Calu3 (cell line): Measurements from ENCODE around the gene TRAIP. TPM values are rescaled to one million over a fixed set of nuclear protein-coding genes. Genes with fewer than 3 reads are reported as not detected.

ENCODE experiments used
- BruUV-seq: library from RNA; stranded (reverse); fragments of 400-500 nt; replicated peaks from 2 replicates; lab custom pipeline; 2021; lab: Mats Ljungman, UMichigan
- CTCF ChIA-PET: fragments of 300-600 bp; sonication (Branson Sonifier 250); formaldehyde crosslinking; loops from one replicate; lab custom pipeline; 2022; ENCODE audit warnings: antibody characterized with exemption; lab: Charles Lee
- DNase-seq: peaks from one replicate; pipeline ENCODE4 v3.0.0; 2022
- H3K27ac Mint-ChIP-seq: one replicate; pipeline ENCODE4 v1.8.0; 2022; ENCODE audit warnings: mixed read lengths; ENCODE audit not compliant: unreplicated experiment
- H3K27me3 Mint-ChIP-seq: one replicate; pipeline ENCODE4 v1.8.0; 2022; ENCODE audit warnings: mixed read lengths; ENCODE audit not compliant: unreplicated experiment
- H3K36me3 Mint-ChIP-seq: one replicate; pipeline ENCODE4 v1.8.0; 2022; ENCODE audit warnings: mild to moderate bottlenecking, moderate library complexity, mixed read lengths; ENCODE audit not compliant: insufficient read depth, unreplicated experiment
- H3K4me1 Mint-ChIP-seq: one replicate; pipeline ENCODE4 v1.8.0; 2022; ENCODE audit warnings: mild to moderate bottlenecking, low read depth, mixed read lengths; ENCODE audit not compliant: unreplicated experiment
- H3K4me3 Mint-ChIP-seq: one replicate; pipeline ENCODE4 v1.8.0; 2022; ENCODE audit warnings: mild to moderate bottlenecking, low read depth, moderate library complexity, mixed read lengths; ENCODE audit not compliant: unreplicated experiment
- H3K9me3 Mint-ChIP-seq: one replicate; pipeline ENCODE4 v1.8.0; 2022; ENCODE audit warnings: low read depth, mixed read lengths; ENCODE audit not compliant: unreplicated experiment
- CTCF ChIP-seq: fragments of 200-600 bp; IDR thresholded peaks from one replicate; pipeline ENCODE4 v1.8.0; 2022; ENCODE audit warnings: antibody characterized with exemption; ENCODE audit not compliant: unreplicated experiment
- intact Hi-C: fragments of 100-400 bp; cut with micrococcal nuclease; formaldehyde crosslinking; loops from one replicate; pipeline ENCODE4 v1.10.0; 2022; ENCODE audit not compliant: unreplicated experiment
- total RNA-seq: library from RNA; stranded (reverse); gene quantifications from 2 replicates; pipeline ENCODE4 v1.2.3, GENCODE V29; 2022

Gene TRAIP
- total RNA-seq, 1 experiment from 2014 or later = 29.7 TPM

DNA sequence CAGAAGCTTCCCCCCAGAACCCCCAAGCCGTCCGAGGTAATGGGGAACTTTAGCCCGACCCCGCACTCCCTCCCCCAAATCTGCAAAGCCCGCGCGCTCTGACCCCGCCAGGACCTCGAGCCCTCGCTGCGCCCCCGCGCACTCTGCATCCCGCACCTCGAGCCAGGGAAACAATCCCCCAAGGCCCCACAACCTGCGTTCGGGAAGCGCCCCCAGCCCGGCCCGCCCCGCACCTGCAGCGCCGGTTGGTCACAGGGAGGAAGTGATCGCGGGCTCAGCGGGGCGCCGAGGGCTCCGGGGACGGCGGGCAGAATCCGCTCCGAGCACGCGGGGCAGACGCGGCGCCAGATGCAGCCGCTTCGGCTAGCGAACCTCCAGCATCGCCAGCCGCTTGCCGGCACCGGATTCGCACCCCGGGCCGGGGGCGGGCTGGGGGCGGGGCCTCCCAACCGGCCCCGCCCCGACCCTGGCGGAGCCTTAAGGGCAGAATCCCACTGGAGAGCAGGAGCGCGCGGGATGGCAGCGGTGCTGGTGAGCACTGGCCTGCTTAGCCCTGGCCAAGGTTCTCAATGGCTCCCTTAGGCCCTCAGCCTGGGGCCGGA is 13.3 kb upstream of the TRAIP start, which contains the start of gene CAMKV:
TSS of gene CAMKV (minus strand) at position 382 of the 602 bp plus-strand sequence. CDS start 7,518 bp downstream, outside the sequence.
- DNase-seq = no peak
- no peaks in the 10 kb centered on the region for H3K9me3 Mint-ChIP-seq
- TF ChIP-seq CTCF = no peak
- no peak within 1 kb of the TSS for H3K4me3 Mint-ChIP-seq
- intact Hi-C loops = no loop called here
- H3K27me3 Mint-ChIP-seq = peaks cover 71% of the 10 kb centered on the region
- BruUV-seq = no TSS peak
- peaks cover 4% of the 10 kb centered on the region for H3K36me3 Mint-ChIP-seq
- no peaks in the 10 kb centered on the region for H3K4me1 Mint-ChIP-seq
- CTCF ChIA-PET = no interaction called here
- H3K27ac Mint-ChIP-seq = no peak within 1 kb of the TSS

GRCh38 chr3:49868862-49869466 is 12.6 kb upstream of the TRAIP start:
- intact Hi-C loops = no loop called here
- no peak overlapping the region for H3K4me3 Mint-ChIP-seq
- H3K27ac Mint-ChIP-seq = no peak overlapping the region
- DNase-seq = no peak
- peaks cover under 1% of the 10 kb centered on the region for H3K36me3 Mint-ChIP-seq
- CTCF ChIA-PET = interaction anchor here (1.0 kb wide), 1 partner anchor 32 kb away, joined by 4 read pairs; no protein-coding TSS in a partner anchor
- no peaks in the 10 kb centered on the region for H3K9me3 Mint-ChIP-seq
- BruUV-seq = no TSS peak
- peaks cover 72% of the 10 kb centered on the region for H3K27me3 Mint-ChIP-seq
- H3K4me1 Mint-ChIP-seq = no peaks in the 10 kb centered on the region
- TF ChIP-seq CTCF = no peak

DNA sequence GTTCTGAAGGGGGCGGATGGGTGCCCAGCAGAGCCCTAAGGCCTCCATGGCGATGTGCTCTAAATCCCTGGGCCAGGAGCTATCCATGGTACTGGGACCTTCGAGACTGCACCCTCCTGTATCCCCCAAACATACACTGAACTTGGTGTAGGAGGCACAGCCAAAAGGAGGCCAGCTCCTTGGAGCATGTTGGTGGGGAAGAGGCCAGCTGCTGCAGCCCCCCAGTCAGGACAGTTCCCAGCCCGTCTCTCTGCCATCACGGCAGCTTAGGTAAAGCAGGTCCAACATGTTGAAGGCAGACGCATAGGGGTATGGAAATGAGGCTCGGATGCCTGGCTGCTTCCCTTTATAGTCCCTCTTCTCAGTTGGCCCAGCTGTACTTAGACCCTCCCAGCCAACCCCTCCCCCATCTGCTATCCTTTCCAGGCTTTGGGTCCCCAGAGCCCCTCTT is 11.5 kb upstream of the TRAIP start:
- H3K27me3 Mint-ChIP-seq = peaks cover 83% of the 10 kb centered on the region
- no peak for DNase-seq
- H3K4me1 Mint-ChIP-seq = no peaks in the 10 kb centered on the region

GRCh38 chr3:49867400-49867799 is 11.0 kb upstream of the TRAIP start:
- no peak for TF ChIP-seq CTCF
- DNase-seq = no peak
- Mint-ChIP-seq H3K4me1 (no peaks in the 10 kb centered on the region), H3K9me3 (no peaks in the 10 kb centered on the region), H3K27ac (no peak overlapping the region), H3K4me3 (no peak overlapping the region), H3K27me3 (peaks cover 88% of the 10 kb centered on the region), H3K36me3 (no peaks in the 10 kb centered on the region)
- no TSS peak for BruUV-seq
- intact Hi-C loops = no loop called here
- CTCF ChIA-PET = interaction anchor here (1.2 kb wide), 1 partner anchor 33 kb away, joined by 4 read pairs; no protein-coding TSS in a partner anchor

More for the DNA sequence above, 11.5 kb upstream of the TRAIP start:
- Mint-ChIP-seq H3K27ac (no peak overlapping the region), H3K9me3 (no peaks in the 10 kb centered on the region), H3K36me3 (no peaks in the 10 kb centered on the region), H3K4me3 (no peak overlapping the region)
- CTCF ChIA-PET = interaction anchor here (1.2 kb wide), 1 partner anchor 32 kb away, joined by 4 read pairs; no protein-coding TSS in a partner anchor
- no TSS peak for BruUV-seq
- no peak for TF ChIP-seq CTCF
- intact Hi-C loops = no loop called here
